Measurements from ENCODE around the gene HIVEP2.

DNA sequence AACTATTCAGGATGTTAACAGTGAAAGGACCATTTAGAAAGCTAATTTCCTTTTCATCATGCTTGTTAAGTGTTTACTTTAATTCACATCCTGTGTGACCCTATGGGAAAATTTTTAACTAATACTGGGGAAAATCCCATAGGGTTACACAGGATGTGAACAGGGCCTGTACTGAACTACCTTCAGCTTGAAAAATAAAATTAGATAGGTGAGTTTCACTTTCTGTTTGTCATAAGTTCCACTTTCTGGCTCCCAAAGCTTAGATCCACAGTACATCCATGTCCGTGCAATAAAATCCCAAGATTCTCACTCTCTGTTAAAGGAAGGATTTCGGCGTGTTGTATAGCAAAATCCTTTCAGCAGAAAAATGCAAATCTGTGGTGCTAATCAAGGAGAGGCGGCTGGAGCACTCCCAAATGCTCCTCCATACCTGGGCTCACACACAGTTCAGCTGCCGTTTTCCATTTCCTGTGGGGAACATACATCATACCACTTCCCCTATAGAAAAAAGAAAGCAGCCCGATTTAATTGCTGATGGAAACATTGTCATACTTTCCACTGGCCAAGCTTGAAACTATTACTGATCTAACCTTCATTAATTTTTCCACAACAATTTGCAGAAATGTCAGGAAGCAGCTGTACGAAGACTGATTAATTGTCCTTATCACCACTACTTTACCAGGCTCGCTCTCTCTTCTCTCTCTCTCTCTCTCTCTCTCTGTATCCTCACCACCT is 125.2 kb downstream of the HIVEP2 start:
- TF ChIP-seq, protein P1, sequence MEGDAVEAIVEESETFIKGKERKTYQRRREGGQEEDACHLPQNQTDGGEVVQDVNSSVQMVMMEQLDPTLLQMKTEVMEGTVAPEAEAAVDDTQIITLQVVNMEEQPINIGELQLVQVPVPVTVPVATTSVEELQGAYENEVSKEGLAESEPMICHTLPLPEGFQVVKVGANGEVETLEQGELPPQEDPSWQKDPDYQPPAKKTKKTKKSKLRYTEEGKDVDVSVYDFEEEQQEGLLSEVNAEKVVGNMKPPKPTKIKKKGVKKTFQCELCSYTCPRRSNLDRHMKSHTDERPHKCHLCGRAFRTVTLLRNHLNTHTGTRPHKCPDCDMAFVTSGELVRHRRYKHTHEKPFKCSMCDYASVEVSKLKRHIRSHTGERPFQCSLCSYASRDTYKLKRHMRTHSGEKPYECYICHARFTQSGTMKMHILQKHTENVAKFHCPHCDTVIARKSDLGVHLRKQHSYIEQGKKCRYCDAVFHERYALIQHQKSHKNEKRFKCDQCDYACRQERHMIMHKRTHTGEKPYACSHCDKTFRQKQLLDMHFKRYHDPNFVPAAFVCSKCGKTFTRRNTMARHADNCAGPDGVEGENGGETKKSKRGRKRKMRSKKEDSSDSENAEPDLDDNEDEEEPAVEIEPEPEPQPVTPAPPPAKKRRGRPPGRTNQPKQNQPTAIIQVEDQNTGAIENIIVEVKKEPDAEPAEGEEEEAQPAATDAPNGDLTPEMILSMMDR (conservative IDR thresholded peaks at IDR 0.05; ENCODE audit: low read depth, low read length) = no peak
- TF ChIP-seq EZH2 (IDR thresholded peaks at IDR 0.05; ENCODE audit: low read length, unreplicated experiment) = no peak
- no peak for TF ChIP-seq EZH2phosphoT487 (IDR thresholded peaks at IDR 0.05; ENCODE audit: borderline replicate concordance, low read length)

Data from PC-3 (cell line).